HG03457 (cell line): ENCODE results near the gene ATP8A2.
"Not testable (repeated sequence)": the region's sequence is repeated elsewhere in the genome, so short reads cannot be mapped to it uniquely, and the experiment has no call there.

ENCODE experiments used
- ATAC-seq: cut with Tn5 transposase; IDR thresholded peaks from one replicate; pipeline ENCODE4 v1.9.1; 2021; ENCODE audit warnings: moderate number of reproducible peaks; ENCODE audit not compliant: unreplicated experiment

Gene ATP8A2

GRCh38 chr13:25457566-25457965 lies 85.8 kb downstream of the ATP8A2 start:
- ATAC-seq: no peak

- ATAC-seq: no peak
Measured at GRCh38 chr13:25462301-25463125, 90.7 kb downstream of the ATP8A2 start.

- no peak for ATAC-seq
Measured at GRCh38 chr13:25463496-25463895, 91.7 kb downstream of the ATP8A2 start.

GRCh38 chr13:25466880-25467279 lies 95.1 kb downstream of the ATP8A2 start:
- ATAC-seq: no peak

- ATAC-seq: no peak
Measured at GRCh38 chr13:25468325-25469168, 96.8 kb downstream of the ATP8A2 start.

- no peak for ATAC-seq
Measured at GRCh38 chr13:25469169-25469525, 97.4 kb downstream of the ATP8A2 start.

- no peak for ATAC-seq
Measured at GRCh38 chr13:25473864-25474263, 102.1 kb downstream of the ATP8A2 start.

GRCh38 chr13:25478186-25478585 lies 106.4 kb downstream of the ATP8A2 start:
- ATAC-seq: no peak

- no peak for ATAC-seq
Measured at GRCh38 chr13:25489238-25489637, 117.5 kb downstream of the ATP8A2 start.

- ATAC-seq: no peak
Measured at GRCh38 chr13:25490236-25490635, 118.5 kb downstream of the ATP8A2 start.

- ATAC-seq: no peak
Measured at GRCh38 chr13:25493931-25494640, 122.3 kb downstream of the ATP8A2 start.

GRCh38 chr13:25494698-25495411 lies 123.1 kb downstream of the ATP8A2 start:
- no peak for ATAC-seq

GRCh38 chr13:25501231-25501630 lies 129.5 kb downstream of the ATP8A2 start:
- no peak for ATAC-seq

- no peak for ATAC-seq
Measured at GRCh38 chr13:25502031-25502430, 130.3 kb downstream of the ATP8A2 start.

GRCh38 chr13:25502551-25502950 lies 130.8 kb downstream of the ATP8A2 start:
- ATAC-seq: no peak

GRCh38 chr13:25503856-25504255 lies 132.1 kb downstream of the ATP8A2 start:
- no peak for ATAC-seq

- no peak for ATAC-seq
Measured at GRCh38 chr13:25507841-25508240, 136.1 kb downstream of the ATP8A2 start.

- not testable (repeated sequence) for ATAC-seq
Measured at GRCh38 chr13:25513060-25513459, 141.3 kb downstream of the ATP8A2 start.

GRCh38 chr13:25518441-25518840 lies 146.7 kb downstream of the ATP8A2 start:
- ATAC-seq: no peak

- no peak for ATAC-seq
Measured at GRCh38 chr13:25525884-25526283, 154.1 kb downstream of the ATP8A2 start.

GRCh38 chr13:25528266-25528665 lies 156.5 kb downstream of the ATP8A2 start:
- ATAC-seq: no peak
